ENCODE measurements around the gene ROR2.

The ROR2 gene

DNA sequence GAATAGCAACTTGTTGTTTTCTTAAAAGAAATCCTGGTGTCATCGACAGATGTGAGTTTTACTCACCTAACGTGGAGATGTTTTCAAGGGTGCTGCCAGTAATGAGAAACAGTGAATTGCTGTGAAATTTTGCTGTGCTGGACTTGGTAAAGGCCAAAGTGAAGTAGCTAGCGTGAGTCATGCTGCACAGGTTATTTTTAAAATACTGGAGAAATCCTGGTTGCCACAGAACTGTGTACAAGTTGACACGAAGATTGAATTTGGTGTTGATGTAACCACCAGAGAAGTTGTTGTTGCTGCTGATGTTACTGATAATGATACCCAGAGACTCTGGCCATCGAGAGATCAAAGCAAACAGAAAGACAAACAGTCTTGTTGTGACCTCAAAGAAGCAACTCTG, 338.4 kb downstream of the ROR2 start:
- no peak for TF ChIP-seq ARNTL (CRISPR knock-in tag; IDR thresholded peaks at IDR 0.05; ENCODE audit: borderline replicate concordance, low read depth)
- TF ChIP-seq ZNF8 (CRISPR knock-in tag; IDR thresholded peaks at IDR 0.05), result no peak
- TF ChIP-seq ZFP30 (CRISPR knock-in tag; IDR thresholded peaks at IDR 0.05), result no peak
- no peak for ATAC-seq

DNA sequence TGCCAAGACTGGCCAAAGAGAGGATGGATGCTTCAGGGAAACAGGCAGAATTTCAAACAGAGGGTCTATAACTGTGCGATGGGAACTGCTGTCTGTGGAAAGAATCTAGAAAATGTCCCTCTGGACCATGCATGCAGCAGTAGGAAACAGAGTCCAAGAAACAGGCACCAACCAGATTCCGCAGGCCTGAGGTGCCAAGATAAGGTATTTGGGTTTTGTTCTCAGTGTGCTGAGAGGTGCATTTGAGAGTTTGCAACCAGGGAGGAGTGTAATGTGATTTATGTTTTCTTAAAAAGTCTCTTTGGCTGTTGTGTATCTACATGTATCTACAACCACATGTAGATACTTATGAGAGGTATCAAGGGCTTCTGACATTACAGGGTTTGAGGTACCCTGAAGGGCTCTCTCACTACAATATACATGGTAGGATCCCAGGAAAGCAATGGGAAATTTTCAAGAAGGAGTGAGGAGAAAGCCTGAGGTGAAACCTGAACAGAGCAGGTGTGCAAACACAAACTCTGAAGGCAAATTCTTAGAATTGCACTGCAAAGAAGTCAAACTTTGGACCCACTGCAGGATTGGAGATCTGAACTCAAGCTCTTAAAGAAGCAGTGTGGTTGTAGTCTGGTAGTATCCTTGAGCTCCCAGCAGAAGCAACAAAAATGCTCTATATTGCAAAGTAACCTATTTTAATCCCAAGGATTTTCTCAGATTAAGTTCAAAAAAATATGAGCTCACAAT, 343.6 kb downstream of the ROR2 start:
- TF ChIP-seq, protein P1, sequence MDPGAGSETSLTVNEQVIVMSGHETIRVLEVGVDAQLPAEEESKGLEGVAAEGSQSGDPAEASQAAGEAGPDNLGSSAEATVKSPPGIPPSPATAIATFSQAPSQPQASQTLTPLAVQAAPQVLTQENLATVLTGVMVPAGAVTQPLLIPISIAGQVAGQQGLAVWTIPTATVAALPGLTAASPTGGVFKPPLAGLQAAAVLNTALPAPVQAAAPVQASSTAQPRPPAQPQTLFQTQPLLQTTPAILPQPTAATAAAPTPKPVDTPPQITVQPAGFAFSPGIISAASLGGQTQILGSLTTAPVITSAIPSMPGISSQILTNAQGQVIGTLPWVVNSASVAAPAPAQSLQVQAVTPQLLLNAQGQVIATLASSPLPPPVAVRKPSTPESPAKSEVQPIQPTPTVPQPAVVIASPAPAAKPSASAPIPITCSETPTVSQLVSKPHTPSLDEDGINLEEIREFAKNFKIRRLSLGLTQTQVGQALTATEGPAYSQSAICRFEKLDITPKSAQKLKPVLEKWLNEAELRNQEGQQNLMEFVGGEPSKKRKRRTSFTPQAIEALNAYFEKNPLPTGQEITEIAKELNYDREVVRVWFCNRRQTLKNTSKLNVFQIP (CRISPR knock-in tag; IDR thresholded peaks at IDR 0.05; ENCODE audit: borderline replicate concordance, low read depth), result no peak
- no peak for TF ChIP-seq RARB (CRISPR knock-in tag; IDR thresholded peaks at IDR 0.05)
- no peak for TF ChIP-seq ISL1 (CRISPR knock-in tag; IDR thresholded peaks at IDR 0.05)
- no peak for TF ChIP-seq BACH2 (CRISPR knock-in tag; IDR thresholded peaks at IDR 0.05; ENCODE audit: borderline replicate concordance)
- no peak for TF ChIP-seq CSDC2 (CRISPR knock-in tag; IDR thresholded peaks at IDR 0.05)
- no peak for TF ChIP-seq TCF4 (CRISPR knock-in tag; IDR thresholded peaks at IDR 0.05; ENCODE audit: borderline replicate concordance)
- TF ChIP-seq PPARA (CRISPR knock-in tag; IDR thresholded peaks at IDR 0.05; ENCODE audit: borderline replicate concordance), result no peak
- TF ChIP-seq ZFP30 (CRISPR knock-in tag; IDR thresholded peaks at IDR 0.05), result no peak
- TF ChIP-seq, protein P2, sequence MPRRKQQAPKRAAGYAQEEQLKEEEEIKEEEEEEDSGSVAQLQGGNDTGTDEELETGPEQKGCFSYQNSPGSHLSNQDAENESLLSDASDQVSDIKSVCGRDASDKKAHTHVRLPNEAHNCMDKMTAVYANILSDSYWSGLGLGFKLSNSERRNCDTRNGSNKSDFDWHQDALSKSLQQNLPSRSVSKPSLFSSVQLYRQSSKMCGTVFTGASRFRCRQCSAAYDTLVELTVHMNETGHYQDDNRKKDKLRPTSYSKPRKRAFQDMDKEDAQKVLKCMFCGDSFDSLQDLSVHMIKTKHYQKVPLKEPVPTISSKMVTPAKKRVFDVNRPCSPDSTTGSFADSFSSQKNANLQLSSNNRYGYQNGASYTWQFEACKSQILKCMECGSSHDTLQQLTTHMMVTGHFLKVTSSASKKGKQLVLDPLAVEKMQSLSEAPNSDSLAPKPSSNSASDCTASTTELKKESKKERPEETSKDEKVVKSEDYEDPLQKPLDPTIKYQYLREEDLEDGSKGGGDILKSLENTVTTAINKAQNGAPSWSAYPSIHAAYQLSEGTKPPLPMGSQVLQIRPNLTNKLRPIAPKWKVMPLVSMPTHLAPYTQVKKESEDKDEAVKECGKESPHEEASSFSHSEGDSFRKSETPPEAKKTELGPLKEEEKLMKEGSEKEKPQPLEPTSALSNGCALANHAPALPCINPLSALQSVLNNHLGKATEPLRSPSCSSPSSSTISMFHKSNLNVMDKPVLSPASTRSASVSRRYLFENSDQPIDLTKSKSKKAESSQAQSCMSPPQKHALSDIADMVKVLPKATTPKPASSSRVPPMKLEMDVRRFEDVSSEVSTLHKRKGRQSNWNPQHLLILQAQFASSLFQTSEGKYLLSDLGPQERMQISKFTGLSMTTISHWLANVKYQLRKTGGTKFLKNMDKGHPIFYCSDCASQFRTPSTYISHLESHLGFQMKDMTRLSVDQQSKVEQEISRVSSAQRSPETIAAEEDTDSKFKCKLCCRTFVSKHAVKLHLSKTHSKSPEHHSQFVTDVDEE (CRISPR knock-in tag; IDR thresholded peaks at IDR 0.05), result no peak
- no peak for TF ChIP-seq ZNF70 (CRISPR knock-in tag; IDR thresholded peaks at IDR 0.05)
- no peak for TF ChIP-seq SNAI2 (CRISPR knock-in tag; IDR thresholded peaks at IDR 0.05)
- no peak for TF ChIP-seq ZC3H10 (CRISPR knock-in tag; IDR thresholded peaks at IDR 0.05)
- TF ChIP-seq ZFP3 (CRISPR knock-in tag; IDR thresholded peaks at IDR 0.05), result no peak
- no peak for ATAC-seq

DNA sequence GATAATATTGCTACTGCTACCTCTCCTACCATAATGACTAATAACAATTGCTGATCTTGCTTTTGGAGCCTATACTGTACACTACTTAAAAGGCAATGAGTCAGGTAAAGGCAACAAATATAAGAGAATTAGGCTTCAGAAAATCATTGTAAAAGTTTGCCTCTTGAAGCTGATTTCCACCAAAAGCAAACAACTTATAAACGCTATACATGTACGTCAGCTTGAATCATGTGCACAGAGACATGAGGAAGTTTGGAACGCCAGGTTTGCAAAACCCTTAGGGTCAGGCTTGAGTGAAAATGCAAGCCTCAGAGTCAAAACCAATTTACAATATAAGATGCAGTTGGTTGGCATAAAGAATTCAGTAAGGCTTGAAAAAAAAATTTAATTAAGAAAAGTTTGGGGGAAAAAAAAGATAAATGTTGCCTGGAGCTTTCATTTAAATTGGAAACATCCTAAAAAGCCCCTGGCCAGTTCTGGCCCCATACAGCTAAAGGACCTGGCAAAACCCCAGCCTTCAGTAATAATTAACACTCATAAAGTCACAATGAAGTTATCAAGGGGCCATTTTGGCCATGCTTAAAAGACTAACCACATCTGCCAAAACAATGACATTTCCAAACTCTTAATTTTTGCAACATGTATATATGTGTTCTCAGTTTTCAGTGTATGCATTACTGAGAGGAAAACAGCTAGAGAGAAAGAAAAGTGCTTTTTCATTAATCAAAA, 345.4 kb downstream of the ROR2 start:
- TF ChIP-seq BACH2 (CRISPR knock-in tag; IDR thresholded peaks at IDR 0.05; ENCODE audit: borderline replicate concordance) (no peak), ZFP3 (CRISPR knock-in tag; IDR thresholded peaks at IDR 0.05) (no peak), CSDC2 (CRISPR knock-in tag; IDR thresholded peaks at IDR 0.05) (no peak), ESRRG (CRISPR knock-in tag; IDR thresholded peaks at IDR 0.05) (no peak), ZFP30 (CRISPR knock-in tag; IDR thresholded peaks at IDR 0.05) (no peak), OSR1 (CRISPR knock-in tag; IDR thresholded peaks at IDR 0.05) (no peak), ZNF565 (CRISPR knock-in tag; conservative IDR thresholded peaks at IDR 0.05; ENCODE audit: low read depth) (no peak), GLIS3 (CRISPR knock-in tag; IDR thresholded peaks at IDR 0.05) (no peak), ZC3H10 (CRISPR knock-in tag; IDR thresholded peaks at IDR 0.05) (no peak)
- TF ChIP-seq, protein P3, sequence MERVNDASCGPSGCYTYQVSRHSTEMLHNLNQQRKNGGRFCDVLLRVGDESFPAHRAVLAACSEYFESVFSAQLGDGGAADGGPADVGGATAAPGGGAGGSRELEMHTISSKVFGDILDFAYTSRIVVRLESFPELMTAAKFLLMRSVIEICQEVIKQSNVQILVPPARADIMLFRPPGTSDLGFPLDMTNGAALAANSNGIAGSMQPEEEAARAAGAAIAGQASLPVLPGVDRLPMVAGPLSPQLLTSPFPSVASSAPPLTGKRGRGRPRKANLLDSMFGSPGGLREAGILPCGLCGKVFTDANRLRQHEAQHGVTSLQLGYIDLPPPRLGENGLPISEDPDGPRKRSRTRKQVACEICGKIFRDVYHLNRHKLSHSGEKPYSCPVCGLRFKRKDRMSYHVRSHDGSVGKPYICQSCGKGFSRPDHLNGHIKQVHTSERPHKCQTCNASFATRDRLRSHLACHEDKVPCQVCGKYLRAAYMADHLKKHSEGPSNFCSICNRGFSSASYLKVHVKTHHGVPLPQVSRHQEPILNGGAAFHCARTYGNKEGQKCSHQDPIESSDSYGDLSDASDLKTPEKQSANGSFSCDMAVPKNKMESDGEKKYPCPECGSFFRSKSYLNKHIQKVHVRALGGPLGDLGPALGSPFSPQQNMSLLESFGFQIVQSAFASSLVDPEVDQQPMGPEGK (CRISPR knock-in tag; IDR thresholded peaks at IDR 0.05; ENCODE audit: borderline replicate concordance), result no peak
- ATAC-seq, result no peak

DNA sequence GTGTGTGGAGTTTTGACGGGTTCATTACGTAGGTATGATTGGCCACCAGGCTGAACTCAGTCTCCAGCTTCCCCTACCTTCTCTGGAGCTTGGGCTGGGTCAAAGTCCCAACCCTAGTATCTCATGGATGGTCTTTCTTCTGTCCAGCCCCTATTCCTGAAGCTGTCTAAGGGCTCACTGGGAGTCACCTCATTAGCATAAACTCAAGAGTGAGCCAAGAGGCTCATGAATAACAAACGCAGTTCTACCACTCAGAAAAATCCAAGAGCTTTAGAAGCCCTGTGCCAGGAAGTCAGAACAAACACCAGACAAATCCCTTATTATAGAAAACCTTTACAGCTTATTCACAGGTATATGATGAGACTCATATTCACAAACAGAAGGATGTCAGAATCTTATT, 346.1 kb downstream of the ROR2 start:
- ATAC-seq, result no peak
- TF ChIP-seq SNAI2 (CRISPR knock-in tag; IDR thresholded peaks at IDR 0.05) (no peak), BACH2 (CRISPR knock-in tag; IDR thresholded peaks at IDR 0.05; ENCODE audit: borderline replicate concordance) (no peak), TOX (CRISPR knock-in tag; IDR thresholded peaks at IDR 0.05; ENCODE audit: borderline replicate concordance) (no peak), ESRRG (CRISPR knock-in tag; IDR thresholded peaks at IDR 0.05) (no peak), ZC3H10 (CRISPR knock-in tag; IDR thresholded peaks at IDR 0.05) (no peak), ZFP30 (CRISPR knock-in tag; IDR thresholded peaks at IDR 0.05) (no peak)
- TF ChIP-seq, protein P2 (CRISPR knock-in tag; IDR thresholded peaks at IDR 0.05), result no peak
- TF ChIP-seq, protein P4, sequence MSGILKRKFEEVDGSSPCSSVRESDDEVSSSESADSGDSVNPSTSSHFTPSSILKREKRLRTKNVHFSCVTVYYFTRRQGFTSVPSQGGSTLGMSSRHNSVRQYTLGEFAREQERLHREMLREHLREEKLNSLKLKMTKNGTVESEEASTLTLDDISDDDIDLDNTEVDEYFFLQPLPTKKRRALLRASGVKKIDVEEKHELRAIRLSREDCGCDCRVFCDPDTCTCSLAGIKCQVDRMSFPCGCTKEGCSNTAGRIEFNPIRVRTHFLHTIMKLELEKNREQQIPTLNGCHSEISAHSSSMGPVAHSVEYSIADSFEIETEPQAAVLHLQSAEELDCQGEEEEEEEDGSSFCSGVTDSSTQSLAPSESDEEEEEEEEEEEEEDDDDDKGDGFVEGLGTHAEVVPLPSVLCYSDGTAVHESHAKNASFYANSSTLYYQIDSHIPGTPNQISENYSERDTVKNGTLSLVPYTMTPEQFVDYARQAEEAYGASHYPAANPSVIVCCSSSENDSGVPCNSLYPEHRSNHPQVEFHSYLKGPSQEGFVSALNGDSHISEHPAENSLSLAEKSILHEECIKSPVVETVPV (CRISPR knock-in tag; IDR thresholded peaks at IDR 0.05), result no peak
- TF ChIP-seq, protein P3 (CRISPR knock-in tag; IDR thresholded peaks at IDR 0.05; ENCODE audit: borderline replicate concordance), result no peak

All from SK-N-SH treated with all-trans-retinoic acid at 6 μM for 48 hours (cell line).